GM12864 (cell line): ENCODE results near the gene CHN2.

Experiments used
- DNase-seq: peaks from one replicate; pipeline ENCODE4 v3.0.0-alpha.2; 2011; ENCODE audit warnings: low read depth
- H3K4me3 ChIP-seq: 2 replicates; pipeline ENCODE4 v1.5.1; 2011; ENCODE audit warnings: mild to moderate bottlenecking, low read depth, low read length, control low read depth
- TF ChIP-seq, protein P1 (sequence below): IDR thresholded peaks from 2 replicates; pipeline ENCODE4 v1.5.1; 2011; ENCODE audit warnings: low read depth, mild to moderate bottlenecking, moderate library complexity, low read length, control low read depth, inconsistent platforms; ENCODE audit errors: missing control alignments

CHN2 gene

DNA sequence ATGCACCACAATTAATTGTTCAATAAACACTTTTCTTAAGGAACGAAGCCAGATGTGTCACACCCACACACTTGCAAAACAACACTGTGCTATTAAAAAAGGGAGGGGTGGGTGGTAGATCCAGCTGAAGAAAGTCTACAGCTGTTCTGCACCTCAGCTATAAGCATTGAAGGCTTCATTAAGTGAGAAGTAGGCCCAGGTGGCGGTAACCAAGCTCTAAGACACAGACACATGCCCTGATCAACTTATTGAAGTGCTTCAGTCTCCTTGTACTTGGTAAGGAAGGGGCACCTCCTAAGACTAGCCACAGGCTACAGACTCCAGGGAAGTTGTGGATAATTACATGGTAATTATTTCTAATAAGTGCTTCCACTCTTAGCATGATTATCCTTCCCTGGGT lies 43.7 kb upstream of the CHN2 start:
- TF ChIP-seq, protein P1, sequence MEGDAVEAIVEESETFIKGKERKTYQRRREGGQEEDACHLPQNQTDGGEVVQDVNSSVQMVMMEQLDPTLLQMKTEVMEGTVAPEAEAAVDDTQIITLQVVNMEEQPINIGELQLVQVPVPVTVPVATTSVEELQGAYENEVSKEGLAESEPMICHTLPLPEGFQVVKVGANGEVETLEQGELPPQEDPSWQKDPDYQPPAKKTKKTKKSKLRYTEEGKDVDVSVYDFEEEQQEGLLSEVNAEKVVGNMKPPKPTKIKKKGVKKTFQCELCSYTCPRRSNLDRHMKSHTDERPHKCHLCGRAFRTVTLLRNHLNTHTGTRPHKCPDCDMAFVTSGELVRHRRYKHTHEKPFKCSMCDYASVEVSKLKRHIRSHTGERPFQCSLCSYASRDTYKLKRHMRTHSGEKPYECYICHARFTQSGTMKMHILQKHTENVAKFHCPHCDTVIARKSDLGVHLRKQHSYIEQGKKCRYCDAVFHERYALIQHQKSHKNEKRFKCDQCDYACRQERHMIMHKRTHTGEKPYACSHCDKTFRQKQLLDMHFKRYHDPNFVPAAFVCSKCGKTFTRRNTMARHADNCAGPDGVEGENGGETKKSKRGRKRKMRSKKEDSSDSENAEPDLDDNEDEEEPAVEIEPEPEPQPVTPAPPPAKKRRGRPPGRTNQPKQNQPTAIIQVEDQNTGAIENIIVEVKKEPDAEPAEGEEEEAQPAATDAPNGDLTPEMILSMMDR: no peak
- DNase-seq: no peak
- no peak overlapping the region for H3K4me3 ChIP-seq

DNA sequence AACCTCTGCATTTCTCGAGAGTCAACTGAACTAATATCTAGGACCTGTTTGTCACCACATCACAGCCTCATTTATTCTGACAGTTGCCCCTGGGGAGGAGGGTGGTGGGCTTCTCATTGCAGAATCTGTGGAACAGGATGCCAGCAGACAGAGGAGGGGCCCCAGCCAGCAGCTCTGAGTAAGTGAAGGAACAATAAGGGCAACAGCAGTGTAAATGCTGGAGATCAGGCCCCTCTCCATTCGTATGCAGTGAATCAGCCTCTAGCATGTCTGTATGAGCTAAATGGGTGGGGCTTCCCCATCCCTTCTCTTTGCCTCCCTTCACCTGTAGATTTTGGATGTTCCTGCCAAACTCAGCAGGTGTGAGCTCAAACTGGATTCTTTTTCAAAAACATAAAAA lies 40.5 kb upstream of the CHN2 start:
- no peak for DNase-seq
- TF ChIP-seq, protein P1: no peak
- H3K4me3 ChIP-seq: no peak overlapping the region

DNA sequence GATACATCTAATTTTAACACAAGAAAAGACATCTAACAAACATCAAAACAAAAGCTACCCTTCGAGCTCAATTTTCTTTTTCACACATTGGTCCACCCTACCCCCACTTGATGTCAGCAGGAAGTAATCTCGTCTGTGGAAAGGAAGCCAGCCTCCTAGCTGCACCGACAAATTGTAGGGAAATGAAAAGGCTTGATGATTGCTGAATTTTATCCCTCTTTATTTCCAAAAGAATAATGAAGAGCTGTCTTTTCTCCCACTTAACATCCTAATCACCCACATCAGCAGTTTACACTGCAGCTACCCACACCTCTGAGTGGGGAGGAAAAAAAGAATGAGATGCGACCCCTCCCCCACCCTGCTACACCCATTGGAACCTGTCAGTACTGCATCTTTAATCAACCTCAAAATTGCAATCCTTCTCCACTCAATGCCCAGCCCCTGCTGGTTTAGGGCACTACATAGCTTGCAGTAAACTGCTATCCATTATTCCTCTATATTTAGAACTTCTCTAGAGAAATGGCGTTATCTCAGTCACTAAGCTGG lies 37.6 kb upstream of the CHN2 start:
- TF ChIP-seq, protein P1: no peak
- no peak overlapping the region for H3K4me3 ChIP-seq
- DNase-seq: no peak

DNA sequence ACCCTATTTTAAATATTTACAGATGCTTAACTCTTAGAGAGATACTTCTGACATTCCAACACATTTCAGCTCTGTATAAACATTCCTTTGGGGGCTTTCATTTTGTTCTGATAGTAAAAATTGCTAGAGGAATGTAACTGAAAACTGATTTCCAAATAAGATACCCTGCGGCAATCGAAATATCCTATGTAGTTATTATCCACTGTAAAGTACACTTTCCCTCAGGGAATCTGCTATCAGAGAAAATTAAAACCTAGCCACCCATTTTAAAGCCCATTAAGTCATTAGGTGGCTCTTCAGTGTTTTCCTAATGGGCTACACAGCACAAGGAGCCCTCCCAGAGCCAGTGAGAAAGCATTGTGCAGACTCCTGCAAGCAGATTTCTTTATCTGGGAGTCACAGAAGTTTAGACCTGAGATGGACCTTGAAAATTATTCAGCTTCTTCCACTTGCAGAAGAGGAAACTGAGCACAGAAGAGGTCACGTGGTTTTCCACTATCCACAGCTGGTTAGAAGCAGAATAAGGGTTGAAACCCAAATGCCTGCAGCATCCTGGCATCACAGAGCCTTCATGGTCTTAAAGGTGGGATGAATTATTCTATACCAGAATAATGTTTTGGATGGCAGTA lies 35.7 kb upstream of the CHN2 start:
- DNase-seq: no peak
- H3K4me3 ChIP-seq: no peak overlapping the region
- TF ChIP-seq, protein P1: no peak

DNA sequence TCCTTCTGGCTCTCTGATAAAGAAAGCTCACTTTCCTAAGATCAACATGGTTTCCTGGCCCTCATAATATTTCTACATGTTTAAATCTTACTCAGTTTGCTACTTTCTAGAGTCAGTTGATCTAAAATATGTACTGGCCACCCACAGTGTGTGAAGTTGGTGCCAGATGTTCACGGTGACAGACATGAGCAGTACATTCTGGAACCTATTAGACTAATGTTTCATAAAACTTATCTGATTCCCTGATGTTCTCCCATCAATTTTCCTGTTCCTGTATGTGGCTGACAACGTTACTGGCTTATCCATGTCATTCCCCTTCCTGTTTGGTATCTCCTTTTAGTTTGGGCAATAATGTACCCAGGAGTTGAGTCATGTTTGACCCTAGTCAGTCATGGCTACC lies 34.5 kb upstream of the CHN2 start:
- no peak for DNase-seq
- TF ChIP-seq, protein P1: no peak
- H3K4me3 ChIP-seq: no peak overlapping the region

DNA sequence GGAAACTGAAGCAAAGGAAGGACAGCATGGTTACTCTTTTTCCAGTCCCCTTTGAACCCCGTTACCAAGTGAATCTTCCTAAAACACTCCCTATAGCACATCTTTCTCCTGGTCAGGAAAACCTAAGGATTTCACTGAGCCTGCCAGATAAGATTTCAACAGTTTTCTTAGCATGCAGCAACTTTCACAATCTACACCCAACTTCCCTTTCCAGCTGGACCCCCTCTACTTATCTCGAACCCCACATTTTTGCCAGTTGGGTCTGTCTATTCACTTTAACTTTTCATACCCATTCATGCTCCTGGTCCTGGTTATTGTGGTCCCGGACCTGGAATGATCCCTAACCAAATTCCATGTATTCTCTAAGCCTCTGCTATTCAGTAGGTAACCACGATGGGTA lies 33.3 kb upstream of the CHN2 start:
- TF ChIP-seq, protein P1: no peak
- DNase-seq: no peak
- no peak overlapping the region for H3K4me3 ChIP-seq

DNA sequence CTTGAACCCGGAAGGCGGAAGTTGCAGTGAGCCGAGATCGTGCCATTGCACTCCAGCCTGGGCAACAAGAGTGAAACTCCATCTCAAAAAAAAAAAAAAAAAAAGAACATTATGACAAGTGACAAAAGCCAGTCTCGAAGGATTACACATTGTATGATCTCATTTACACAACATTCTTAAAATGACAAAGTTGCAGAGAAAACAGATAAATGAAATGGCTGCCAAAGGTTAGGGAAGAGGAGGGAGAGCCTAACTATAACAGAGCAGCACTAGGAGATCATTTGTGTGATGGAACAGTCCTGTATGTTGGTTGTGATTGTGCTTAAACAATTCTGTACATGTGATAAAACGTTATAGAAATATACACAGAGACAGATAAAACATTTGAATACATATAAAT lies 32.0 kb upstream of the CHN2 start:
- TF ChIP-seq, protein P1: no peak
- no peak overlapping the region for H3K4me3 ChIP-seq
- DNase-seq: no peak
